Measurements from ENCODE around the gene PDE4D. TPM values are rescaled to one million over a fixed set of nuclear protein-coding genes. Genes with fewer than 3 reads are reported as not detected.

Gene PDE4D
- total RNA-seq, 4 donors from 2014 or later, result 6.7 to 21.0 (median 15.0) TPM

DNA sequence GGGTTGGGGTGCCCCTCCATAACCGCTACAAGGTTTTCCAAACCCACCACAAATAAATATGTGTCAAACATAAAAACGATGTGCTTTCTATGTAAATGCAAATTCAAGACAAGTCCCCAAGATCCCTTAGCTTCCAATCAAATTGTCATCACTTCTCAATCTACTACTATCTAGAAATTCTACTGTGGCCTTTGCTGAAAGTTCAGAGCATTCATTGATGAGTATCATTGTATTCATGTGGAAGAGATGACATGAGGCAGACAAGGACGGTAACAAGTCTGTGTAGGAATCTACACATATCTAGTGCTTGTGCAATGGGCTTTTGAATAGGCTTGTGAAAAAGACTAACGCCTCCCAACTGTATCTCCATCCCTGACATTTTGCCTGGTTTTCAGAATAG is 524.6 kb downstream of the PDE4D start:
- intact Hi-C loops (cut with DNase I; ENCODE audit: low total_unique reads), result no loop called here
- no peak for TF ChIP-seq POLR2A (IDR thresholded peaks at IDR 0.05)
- TF ChIP-seq, protein P1, sequence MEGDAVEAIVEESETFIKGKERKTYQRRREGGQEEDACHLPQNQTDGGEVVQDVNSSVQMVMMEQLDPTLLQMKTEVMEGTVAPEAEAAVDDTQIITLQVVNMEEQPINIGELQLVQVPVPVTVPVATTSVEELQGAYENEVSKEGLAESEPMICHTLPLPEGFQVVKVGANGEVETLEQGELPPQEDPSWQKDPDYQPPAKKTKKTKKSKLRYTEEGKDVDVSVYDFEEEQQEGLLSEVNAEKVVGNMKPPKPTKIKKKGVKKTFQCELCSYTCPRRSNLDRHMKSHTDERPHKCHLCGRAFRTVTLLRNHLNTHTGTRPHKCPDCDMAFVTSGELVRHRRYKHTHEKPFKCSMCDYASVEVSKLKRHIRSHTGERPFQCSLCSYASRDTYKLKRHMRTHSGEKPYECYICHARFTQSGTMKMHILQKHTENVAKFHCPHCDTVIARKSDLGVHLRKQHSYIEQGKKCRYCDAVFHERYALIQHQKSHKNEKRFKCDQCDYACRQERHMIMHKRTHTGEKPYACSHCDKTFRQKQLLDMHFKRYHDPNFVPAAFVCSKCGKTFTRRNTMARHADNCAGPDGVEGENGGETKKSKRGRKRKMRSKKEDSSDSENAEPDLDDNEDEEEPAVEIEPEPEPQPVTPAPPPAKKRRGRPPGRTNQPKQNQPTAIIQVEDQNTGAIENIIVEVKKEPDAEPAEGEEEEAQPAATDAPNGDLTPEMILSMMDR (IDR thresholded peaks at IDR 0.05), result no peak
- no peak for DNase-seq (ENCODE audit: low spot score in 2 of 2)
- H3K4me3 ChIP-seq (ENCODE audit: low read depth, poor library complexity, severe bottlenecking), result no peak overlapping the region
- 91 to 92% methylated on average over 4 of the region's 4 CpGs for WGBS, 2 donors

- TF ChIP-seq POLR2A (IDR thresholded peaks at IDR 0.05), result no peak
- TF ChIP-seq, protein P1 (IDR thresholded peaks at IDR 0.05), result no peak
- intact Hi-C loops (cut with DNase I; ENCODE audit: low total_unique reads), result no loop called here
- peak in 1 of 2 donors; percentile 49 for DNase-seq (ENCODE audit: low spot score in 2 of 2)
- 17 to 19% methylated on average over 7 of the region's 7 CpGs for WGBS, 2 donors
- H3K4me3 ChIP-seq (ENCODE audit: low read depth, poor library complexity, severe bottlenecking), result no peak overlapping the region
Measured at GRCh38 chr5:59367791-59368394, 525.6 kb downstream of the PDE4D start.

DNA sequence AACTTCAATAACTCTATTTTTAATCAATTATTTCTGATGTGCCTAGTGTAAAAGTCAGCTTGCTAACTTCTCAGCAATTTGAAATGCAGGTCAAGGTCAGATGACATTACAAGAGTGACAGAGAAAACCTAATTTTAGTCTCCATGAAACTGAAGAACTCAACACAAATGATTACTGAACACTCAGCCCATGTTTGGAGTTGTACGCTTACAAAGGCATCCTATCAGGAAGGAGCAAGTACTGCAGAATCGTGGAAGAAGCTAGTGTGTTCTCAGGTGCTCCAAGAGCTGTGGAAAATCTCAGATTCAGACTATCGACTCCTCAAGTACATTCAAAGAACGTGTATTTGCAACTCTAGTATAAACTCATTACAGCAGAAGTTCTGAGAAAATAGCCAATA is 526.7 kb downstream of the PDE4D start:
- no peak for TF ChIP-seq POLR2A (IDR thresholded peaks at IDR 0.05)
- TF ChIP-seq, protein P1 (IDR thresholded peaks at IDR 0.05), result no peak
- 93 to 94% methylated on average over 4 of the region's 4 CpGs for WGBS, 2 donors
- H3K4me3 ChIP-seq (ENCODE audit: low read depth, poor library complexity, severe bottlenecking), result no peak overlapping the region
- intact Hi-C loops (cut with DNase I; ENCODE audit: low total_unique reads), result no loop called here
- no peak for DNase-seq (ENCODE audit: low spot score in 2 of 2)

- H3K4me3 ChIP-seq (ENCODE audit: low read depth, poor library complexity, severe bottlenecking), result no peak overlapping the region
- WGBS, 2 donors, result 94 to 95% methylated on average over 2 of the region's 2 CpGs
- intact Hi-C loops (cut with DNase I; ENCODE audit: low total_unique reads), result no loop called here
- DNase-seq (ENCODE audit: low spot score in 2 of 2), result no peak
- TF ChIP-seq POLR2A (IDR thresholded peaks at IDR 0.05), result no peak
- TF ChIP-seq, protein P1 (IDR thresholded peaks at IDR 0.05), result no peak
Measured at GRCh38 chr5:59362438-59362837, 531.1 kb downstream of the PDE4D start.

DNA sequence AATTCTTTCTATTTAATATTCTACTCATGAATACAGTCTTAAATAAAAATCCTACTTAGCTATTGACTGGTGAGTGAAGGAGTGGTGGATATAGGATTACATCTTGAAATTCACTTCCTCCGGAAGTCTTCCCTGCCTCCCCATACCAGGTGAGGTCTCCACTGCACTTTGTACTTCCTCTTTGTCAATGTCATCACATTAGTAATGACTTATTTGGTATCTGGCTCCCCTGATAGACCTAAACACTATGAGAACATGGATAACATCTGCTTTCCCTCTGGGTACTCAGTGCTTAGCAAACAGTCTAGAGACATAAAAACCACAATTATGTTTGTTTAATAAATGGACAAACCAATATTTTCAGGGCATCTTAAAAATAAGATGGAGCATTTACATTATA is 532.1 kb downstream of the PDE4D start:
- 97% methylated on average over 1 of the region's 1 CpG for WGBS, 2 donors
- DNase-seq (ENCODE audit: low spot score in 2 of 2), result no peak
- intact Hi-C loops (cut with DNase I; ENCODE audit: low total_unique reads), result no loop called here
- H3K4me3 ChIP-seq (ENCODE audit: low read depth, poor library complexity, severe bottlenecking), result no peak overlapping the region
- TF ChIP-seq POLR2A (IDR thresholded peaks at IDR 0.05), result no peak
- TF ChIP-seq, protein P1 (IDR thresholded peaks at IDR 0.05), result no peak

DNA sequence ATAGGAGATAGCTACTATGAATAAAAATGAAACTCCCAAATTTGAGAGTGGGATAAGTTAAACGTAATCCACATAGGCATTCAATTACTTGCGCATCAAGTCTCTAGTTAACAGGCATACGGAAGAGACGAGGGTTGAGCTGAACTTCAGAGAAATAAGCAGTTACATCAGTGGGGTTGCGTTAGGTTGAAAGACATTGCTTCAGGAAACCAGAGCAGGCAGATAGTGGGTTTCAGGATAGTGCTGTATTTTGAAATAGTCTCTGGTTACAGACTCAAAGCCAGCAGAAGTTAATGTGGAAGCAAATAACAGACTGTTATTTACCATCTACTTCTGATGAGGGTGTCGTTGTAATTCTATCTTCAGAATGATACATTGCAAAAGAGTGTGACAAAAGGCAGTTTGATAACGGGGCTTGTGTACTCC is 533.4 kb downstream of the PDE4D start:
- no peak for TF ChIP-seq POLR2A (IDR thresholded peaks at IDR 0.05)
- TF ChIP-seq, protein P1 (IDR thresholded peaks at IDR 0.05), result no peak
- intact Hi-C loops (cut with DNase I; ENCODE audit: low total_unique reads), result no loop called here
- no peak overlapping the region for H3K4me3 ChIP-seq (ENCODE audit: low read depth, poor library complexity, severe bottlenecking)
- WGBS, 2 donors, result 77 to 79% methylated on average over 7 of the region's 7 CpGs
- no peak for DNase-seq (ENCODE audit: low spot score in 2 of 2)
